OCI-LY3 (cell line): ENCODE data around the gene LRRC43.

ENCODE experiments used
- H2AFZ ChIP-seq: fragments of 200-600, 300-600 bp; shearing (Covaris generic); 2 replicates; pipeline ENCODE4 v1.6.0; 2014; ENCODE audit warnings: antibody characterized with exemption, low read depth, low read length
- H3K27ac ChIP-seq: fragments of 200-600, 300-600 bp; sonication (generic); 2 replicates; pipeline ENCODE4 v1.5.1; 2014; ENCODE audit warnings: mild to moderate bottlenecking, low read length, moderate library complexity, mixed read lengths
- H3K27me3 ChIP-seq: fragments of 200-600, 300-600 bp; sonication (generic); 2 replicates; pipeline ENCODE4 v1.6.1; 2014; ENCODE audit warnings: low read depth, low read length, mixed read lengths
- H3K36me3 ChIP-seq: fragments of 200-600, 300-600 bp; sonication (generic); replicated peaks from 2 replicates; pipeline ENCODE3; 2014; ENCODE audit warnings: low read depth, low read length, mixed read lengths
- H3K4me1 ChIP-seq: fragments of 300-600, 200-600 bp; sonication (generic); 2 replicates; pipeline ENCODE4 v1.6.1; 2014; ENCODE audit warnings: low read length, mixed read lengths
- H3K4me2 ChIP-seq: fragments of 200-600, 300-600 bp; sonication (generic); 2 replicates; pipeline ENCODE4 v1.6.1; 2014; ENCODE audit warnings: low read length, mixed read lengths
- H3K4me3 ChIP-seq: fragments of 300-600, 200-600 bp; sonication (generic); 2 replicates; pipeline ENCODE4 v1.5.1; 2014; ENCODE audit warnings: antibody characterized with exemption, mild to moderate bottlenecking, low read length, moderate library complexity
- H3K79me2 ChIP-seq: fragments of 300-600, 200-600 bp; shearing (Covaris generic); 2 replicates; pipeline ENCODE4 v1.6.1; 2014; ENCODE audit warnings: mild to moderate bottlenecking, low read length, mixed read lengths
- H3K9ac ChIP-seq: fragments of 300-600, 200-600 bp; shearing (Covaris generic); 2 replicates; pipeline ENCODE4 v1.6.0; 2014; ENCODE audit warnings: mild to moderate bottlenecking, low read length, moderate library complexity
- H3K9me3 ChIP-seq: fragments of 200-600, 300-600 bp; shearing (Covaris generic); 2 replicates; pipeline ENCODE4 v1.6.1; 2014; ENCODE audit warnings: low read length, mixed read lengths; ENCODE audit not compliant: insufficient read depth
- H4K20me1 ChIP-seq: fragments of 200-600, 300-600 bp; sonication (generic); 2 replicates; pipeline ENCODE4 v1.6.1; 2016; ENCODE audit warnings: low read length, mixed read lengths; ENCODE audit not compliant: insufficient read depth
- EZH2phosphoT487 ChIP-seq: fragments of 200-600 bp; shearing (Covaris generic); IDR thresholded peaks from 2 replicates; pipeline ENCODE4 v1.6.1; 2018; ENCODE audit warnings: antibody characterized with exemption, mixed run types, low read depth
- TF ChIP-seq, protein P1 (sequence below): fragments of 200-600, 300-600 bp; sonication (generic); IDR thresholded peaks from 2 replicates; pipeline ENCODE4 v1.5.1; 2014; ENCODE audit warnings: antibody characterized with exemption, low read length, low read depth

Gene LRRC43, protein sequence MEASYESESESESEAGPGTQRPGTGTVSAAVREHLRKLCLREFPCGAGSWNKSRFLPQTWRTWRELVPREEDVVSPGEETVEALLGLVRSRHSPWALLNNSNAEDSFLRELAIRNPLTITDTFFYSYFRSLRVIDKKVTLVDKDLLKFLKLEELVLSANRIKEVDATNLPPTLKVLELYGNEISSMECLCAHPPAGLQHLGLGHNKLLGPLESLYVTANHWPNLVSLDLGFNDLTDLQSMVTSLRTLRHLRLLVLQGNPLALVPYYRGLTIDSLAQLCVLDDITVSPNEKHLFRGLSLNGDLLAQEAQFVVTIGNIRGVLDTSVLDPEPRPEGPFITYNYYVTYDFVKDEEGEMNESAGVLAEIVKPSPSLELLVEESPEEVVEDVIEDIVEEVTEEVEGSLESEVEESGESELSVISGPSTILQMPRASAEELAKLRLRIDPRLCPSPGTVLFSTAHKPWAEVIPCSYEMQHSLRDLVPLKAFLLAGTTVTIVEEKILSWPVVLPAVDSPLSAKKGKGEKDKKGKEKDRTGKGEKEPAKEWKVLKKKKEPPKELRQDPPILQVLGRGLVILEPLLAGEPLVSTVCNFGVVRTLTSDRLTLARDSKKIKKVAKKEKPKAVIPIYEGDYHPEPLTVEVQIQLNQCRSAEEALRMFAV

DNA sequence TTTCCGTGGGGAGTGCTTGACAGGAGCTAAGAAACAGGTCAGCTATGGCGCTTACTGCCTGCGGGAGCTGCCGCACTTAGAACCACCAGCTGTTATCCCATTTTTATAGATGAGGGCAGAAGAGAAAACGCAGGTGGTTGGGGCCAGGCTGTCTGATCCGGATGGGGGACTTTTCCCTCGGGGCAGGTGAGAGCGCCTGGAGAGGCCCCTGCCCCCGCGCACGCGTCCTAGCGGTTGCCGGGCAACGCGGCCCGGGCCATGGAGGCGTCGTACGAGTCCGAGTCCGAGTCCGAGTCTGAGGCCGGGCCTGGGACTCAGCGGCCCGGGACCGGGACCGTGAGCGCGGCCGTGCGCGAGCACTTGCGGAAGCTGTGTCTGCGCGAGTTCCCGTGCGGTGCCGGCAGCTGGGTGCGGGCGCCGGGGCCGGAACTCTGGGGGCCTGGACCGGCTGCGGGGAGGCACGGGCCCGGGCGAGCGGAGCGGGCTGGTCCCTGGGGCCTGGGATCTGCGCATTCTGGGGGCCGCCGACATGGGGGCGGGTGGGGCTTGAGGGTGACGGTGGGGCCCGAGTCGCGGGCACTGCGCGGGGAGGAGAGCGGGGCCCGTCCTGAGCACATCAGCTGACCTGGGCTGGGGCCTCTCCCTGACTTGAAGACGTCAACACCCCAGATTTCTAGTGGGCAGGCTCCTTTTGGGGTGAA, at the start of gene LRRC43:
TSS of gene LRRC43 (plus strand) at position 237 of the 701 bp plus-strand sequence. CDS start at position 259, 22 bp downstream.
- Histone ChIP-seq H3K4me2 (peak within 1 kb of the TSS; percentile 75), H3K9me3 (no peaks in the 10 kb centered on the region), H4K20me1 (no peaks in the 10 kb centered on the region), H3K79me2 (no peaks in the 10 kb centered on the region), H3K4me1 (0 out of 2 replicates have a peak, but pooled peaks cover 3% of the 10 kb centered on the region), H3K27ac (no peak within 1 kb of the TSS), H3K27me3 (no peaks in the 10 kb centered on the region), H3K9ac (peak within 1 kb of the TSS; percentile 47; the same call in 1 of the 2 replicates), H2AFZ (peak within 1 kb of the TSS; percentile 47), H3K36me3 (no peaks in the 10 kb centered on the region), H3K4me3 (peak within 1 kb of the TSS; percentile 83)
- TF ChIP-seq, protein P1, sequence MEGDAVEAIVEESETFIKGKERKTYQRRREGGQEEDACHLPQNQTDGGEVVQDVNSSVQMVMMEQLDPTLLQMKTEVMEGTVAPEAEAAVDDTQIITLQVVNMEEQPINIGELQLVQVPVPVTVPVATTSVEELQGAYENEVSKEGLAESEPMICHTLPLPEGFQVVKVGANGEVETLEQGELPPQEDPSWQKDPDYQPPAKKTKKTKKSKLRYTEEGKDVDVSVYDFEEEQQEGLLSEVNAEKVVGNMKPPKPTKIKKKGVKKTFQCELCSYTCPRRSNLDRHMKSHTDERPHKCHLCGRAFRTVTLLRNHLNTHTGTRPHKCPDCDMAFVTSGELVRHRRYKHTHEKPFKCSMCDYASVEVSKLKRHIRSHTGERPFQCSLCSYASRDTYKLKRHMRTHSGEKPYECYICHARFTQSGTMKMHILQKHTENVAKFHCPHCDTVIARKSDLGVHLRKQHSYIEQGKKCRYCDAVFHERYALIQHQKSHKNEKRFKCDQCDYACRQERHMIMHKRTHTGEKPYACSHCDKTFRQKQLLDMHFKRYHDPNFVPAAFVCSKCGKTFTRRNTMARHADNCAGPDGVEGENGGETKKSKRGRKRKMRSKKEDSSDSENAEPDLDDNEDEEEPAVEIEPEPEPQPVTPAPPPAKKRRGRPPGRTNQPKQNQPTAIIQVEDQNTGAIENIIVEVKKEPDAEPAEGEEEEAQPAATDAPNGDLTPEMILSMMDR, result no peak
- no peak for TF ChIP-seq EZH2phosphoT487

DNA sequence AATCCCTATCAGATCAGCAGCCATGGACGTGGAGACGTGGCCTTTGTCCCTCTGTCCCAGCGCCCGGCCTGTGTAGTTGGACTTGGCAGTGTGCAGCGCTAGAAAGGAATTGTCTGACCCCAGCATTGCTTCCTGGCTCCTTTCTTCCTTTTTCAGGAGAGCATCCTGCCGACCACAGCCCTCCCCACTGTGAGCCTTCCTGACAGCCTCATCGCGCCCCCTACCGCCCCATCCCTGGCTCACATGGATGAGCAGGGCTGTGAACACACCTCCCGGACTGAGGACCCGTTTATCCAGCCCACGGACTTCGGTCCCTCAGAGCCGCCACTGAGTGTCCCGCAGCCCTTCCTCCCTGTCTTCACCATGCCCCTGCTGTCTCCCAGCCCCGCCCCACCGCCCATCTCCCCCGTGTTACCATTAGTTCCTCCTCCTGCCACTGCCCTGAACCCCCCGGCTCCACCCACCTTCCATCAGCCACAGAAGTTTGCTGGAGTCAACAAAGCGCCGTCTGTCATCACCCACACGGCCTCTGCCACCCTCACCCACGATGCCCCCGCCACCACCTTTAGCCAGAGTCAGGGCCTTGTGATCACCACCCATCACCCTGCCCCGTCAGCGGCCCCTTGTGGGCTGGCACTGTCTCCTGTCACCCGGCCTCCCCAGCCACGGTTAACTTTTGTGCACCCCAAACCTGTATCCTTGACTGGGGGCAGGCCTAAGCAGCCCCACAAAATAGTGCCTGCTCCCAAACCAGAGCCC, 49.6 kb upstream of the LRRC43 start:
- H3K9ac ChIP-seq, result no peak overlapping the region
- peaks cover 9% of the 10 kb centered on the region for H3K36me3 ChIP-seq
- no peak overlapping the region for H2AFZ ChIP-seq
- no peaks in the 10 kb centered on the region for H4K20me1 ChIP-seq
- TF ChIP-seq EZH2phosphoT487, result no peak
- TF ChIP-seq, protein P1, result no peak
- H3K27me3 ChIP-seq, result no peaks in the 10 kb centered on the region
- H3K4me2 ChIP-seq, result no peak overlapping the region
- no peaks in the 10 kb centered on the region for H3K79me2 ChIP-seq
- H3K27ac ChIP-seq, result no peak overlapping the region
- H3K4me1 ChIP-seq, result no peaks in the 10 kb centered on the region
- H3K4me3 ChIP-seq, result no peak overlapping the region
- H3K9me3 ChIP-seq, result no peaks in the 10 kb centered on the region

DNA sequence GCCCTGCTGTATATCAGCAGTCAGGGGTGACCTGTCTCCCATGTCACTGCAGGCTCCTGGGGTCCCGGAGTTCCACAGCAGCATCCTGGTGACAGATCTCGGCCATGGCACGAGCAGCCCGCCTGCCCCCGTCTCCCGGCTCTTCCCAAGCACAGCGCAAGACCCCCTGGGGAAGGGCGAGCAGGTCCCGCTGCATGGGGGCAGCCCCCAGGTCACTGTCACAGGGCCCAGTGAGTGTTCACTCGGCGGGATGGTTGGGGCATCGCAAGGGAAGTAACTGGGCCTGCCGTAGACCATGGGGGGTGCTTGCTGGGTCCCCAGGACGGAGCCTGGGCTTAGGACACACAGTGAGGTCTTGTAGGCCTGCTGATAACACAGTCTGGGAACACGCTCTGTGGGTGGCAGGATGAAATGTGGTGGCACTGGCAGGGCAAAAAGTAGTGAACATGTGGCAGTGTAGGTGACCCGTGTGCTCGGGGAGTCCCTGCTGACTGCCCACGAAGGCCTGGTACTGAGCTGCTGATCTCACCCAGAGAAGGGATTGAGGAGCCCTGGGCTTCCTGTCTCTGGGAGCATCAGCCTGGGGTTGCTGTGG, 47.4 kb upstream of the LRRC43 start:
- Histone ChIP-seq H3K27me3 (no peaks in the 10 kb centered on the region), H3K27ac (no peak overlapping the region), H3K4me3 (no peak overlapping the region), H3K4me2 (no peak overlapping the region), H3K79me2 (no peaks in the 10 kb centered on the region), H4K20me1 (no peaks in the 10 kb centered on the region), H3K9me3 (no peaks in the 10 kb centered on the region), H3K9ac (no peak overlapping the region), H3K4me1 (no peaks in the 10 kb centered on the region), H3K36me3 (peaks cover 9% of the 10 kb centered on the region), H2AFZ (no peak overlapping the region)
- no peak for TF ChIP-seq EZH2phosphoT487
- TF ChIP-seq, protein P1, result no peak
